Right lobe of liver (tissue), 4 donors: ENCODE data around the gene MATN1.

Experiments
- POLR2A ChIP-seq: fragments of 450-650 bp; IDR thresholded peaks from one replicate; pipeline ENCODE4 v1.6.1; 2017; ENCODE audit warnings: antibody characterized with exemption, mild to moderate bottlenecking
- TF ChIP-seq, protein P1 (sequence below), 4 donors: fragments of 200-600 bp in 3 of 4; fragments of 450-650 bp in 1 of 4; IDR thresholded peaks; one replicate each; pipeline versions ENCODE4 v1.5.1 to v1.8.0; 2016 to 2022; ENCODE audit warnings: antibody characterized with exemption in 4 of 4, mild to moderate bottlenecking in 2 of 4
- donor health status: DM: no; HTN: no; CAD: no.
- donor health status: DM: no; HTN: no; CAD: no.
- donor health status: DM: no; HTN: yes; CAD: no.

DNA sequence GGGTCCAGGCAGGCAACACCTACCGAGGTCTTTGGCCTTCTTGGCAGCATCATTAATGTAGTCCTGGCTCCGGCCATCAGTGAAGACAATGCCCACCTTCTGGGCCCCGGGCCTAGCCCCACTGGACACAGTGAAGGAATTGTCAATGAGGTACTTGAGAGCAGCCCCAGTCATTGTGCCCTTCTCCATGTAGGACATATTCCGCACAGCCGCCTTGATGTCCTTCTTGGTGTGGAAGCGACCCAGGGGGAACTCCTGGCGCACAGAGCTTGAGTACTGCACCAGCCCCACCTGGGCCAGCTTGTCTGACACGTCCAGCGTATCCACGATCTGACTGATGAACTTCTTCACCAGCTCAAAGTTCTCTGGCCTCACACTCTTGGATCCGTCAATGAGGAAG is 7.5 kb downstream of the MATN1 start:
- TF ChIP-seq, protein P1, sequence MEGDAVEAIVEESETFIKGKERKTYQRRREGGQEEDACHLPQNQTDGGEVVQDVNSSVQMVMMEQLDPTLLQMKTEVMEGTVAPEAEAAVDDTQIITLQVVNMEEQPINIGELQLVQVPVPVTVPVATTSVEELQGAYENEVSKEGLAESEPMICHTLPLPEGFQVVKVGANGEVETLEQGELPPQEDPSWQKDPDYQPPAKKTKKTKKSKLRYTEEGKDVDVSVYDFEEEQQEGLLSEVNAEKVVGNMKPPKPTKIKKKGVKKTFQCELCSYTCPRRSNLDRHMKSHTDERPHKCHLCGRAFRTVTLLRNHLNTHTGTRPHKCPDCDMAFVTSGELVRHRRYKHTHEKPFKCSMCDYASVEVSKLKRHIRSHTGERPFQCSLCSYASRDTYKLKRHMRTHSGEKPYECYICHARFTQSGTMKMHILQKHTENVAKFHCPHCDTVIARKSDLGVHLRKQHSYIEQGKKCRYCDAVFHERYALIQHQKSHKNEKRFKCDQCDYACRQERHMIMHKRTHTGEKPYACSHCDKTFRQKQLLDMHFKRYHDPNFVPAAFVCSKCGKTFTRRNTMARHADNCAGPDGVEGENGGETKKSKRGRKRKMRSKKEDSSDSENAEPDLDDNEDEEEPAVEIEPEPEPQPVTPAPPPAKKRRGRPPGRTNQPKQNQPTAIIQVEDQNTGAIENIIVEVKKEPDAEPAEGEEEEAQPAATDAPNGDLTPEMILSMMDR (IDR thresholded peaks at IDR 0.05), result no peak
- no peak for TF ChIP-seq POLR2A
